GM21825 (cell line): ENCODE results near the gene ADM.
A peak's percentile ranks its signal among the peaks of the same experiment; 100 is the strongest.

Source experiments
- ATAC-seq: cut with Tn5 transposase; IDR thresholded peaks from one replicate; pipeline ENCODE4 v1.9.1; 2021; ENCODE audit warnings: mild to moderate bottlenecking, moderate library complexity; ENCODE audit not compliant: unreplicated experiment

Gene ADM

DNA sequence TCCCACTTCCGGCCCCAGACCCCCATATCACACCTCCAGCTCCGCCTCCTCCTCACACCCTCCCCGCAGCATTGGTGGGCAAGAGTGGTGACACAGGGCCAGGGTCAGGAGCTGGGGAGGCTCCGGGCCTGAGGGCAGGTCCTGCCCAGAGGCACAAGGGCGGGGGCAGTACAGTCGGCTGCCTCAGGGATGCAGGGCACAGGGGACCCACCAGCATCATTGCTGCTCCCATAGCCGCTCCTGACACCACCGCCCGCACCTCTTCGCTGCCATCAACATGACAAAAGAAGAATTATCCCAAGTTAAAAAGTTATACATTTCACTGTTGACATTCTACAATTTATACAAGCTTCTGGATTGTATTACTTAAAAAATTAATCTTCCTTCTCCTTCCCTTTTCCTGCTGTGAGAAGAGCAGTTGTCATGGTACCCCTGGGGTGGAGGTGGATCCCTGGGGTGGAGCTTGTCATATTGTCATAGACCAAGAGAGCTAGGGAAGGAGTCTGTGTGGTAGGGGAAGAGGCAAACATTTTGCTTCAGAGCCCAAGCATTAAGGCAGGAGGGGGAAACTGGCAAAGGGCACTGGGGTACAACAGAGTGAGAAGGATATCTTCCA lies 15.0 kb upstream of the ADM start:
- no peak for ATAC-seq

DNA sequence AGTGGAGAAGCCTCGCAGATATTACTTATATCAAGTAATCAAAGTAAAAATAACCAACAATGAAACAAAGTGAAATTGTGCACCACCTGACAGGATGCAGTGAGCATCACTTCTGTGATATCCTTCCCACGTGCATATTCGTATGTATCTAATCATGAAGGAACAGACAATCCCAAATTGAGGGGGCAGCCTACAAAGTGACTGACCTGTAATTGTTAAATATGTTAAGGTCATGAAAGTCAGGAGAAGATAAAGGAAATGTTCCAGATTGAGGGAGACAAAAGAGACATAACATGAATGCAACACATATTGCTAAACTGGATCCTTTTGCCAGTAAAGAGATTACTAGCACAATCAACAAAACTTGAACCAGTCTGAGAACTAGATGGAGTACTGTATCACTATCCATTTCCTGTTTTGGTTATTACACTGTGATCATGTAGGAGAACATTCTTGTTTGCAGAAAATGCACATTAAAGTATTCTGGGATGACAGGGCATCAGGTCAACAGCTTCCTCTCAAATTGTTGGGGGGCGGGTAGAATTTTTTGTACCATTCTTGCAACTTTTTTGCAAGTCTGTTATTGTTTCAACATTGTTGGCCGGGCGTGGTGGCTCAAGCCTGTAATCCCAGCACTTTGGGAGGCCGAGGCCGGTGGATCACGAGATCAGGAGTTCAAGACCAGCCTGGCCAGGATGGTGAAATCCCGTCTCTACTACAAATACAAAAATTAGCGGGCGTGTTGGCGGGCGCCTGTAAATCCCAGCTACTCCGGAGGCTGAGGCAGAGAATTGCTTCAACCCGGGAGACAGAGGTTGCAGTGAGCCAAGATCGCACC lies 12.9 kb upstream of the ADM start:
- ATAC-seq = no peak

DNA sequence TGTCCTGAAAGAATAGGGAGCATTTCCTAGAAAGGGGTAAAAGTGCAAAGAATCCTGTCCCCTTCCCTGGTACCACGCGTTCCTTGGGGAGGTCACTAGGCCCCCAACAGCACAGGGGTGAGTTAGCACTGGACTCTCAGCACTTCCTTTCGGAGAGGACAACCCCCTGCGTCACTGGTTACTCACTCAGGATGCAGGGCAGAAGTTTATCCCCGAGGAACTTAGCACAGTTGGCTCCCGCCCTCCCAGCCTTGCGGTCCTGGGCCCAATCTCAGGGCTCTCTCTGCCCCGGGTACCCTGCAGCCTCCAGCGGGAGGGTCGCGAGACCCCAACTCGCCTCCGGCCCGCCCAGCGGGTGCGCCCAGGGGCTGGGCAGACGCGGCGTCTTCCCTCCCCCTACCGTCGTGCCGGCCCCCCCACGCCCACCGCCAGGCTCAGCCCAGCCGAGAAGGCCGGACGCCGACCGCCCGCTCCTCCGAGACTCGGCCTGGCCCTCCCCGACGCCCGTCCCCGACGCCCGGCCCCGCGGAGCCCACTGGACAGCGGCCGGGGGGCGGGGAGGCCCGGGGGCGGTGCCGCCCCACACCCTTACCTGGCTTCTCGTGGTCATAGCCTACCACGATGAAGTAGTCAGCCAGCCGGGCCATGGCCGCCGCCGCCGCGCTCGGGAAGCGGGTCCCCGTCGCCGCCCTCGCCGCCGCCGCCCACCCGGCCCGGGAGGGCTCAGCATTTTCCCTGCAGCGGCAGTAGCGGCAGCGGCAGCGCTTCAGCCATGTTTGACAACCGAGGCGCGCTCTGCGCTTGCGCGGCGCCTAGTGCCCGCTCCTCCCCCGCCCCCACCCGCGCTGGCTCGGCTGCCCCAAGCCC lies 11.2 kb upstream of the ADM start, which contains the start of gene SBF2:
SBF2 (minus strand) TSS at position 797 of the 867 bp plus-strand sequence; CDS start at position 647, 150 bp downstream.
- ATAC-seq = peak; percentile 60

DNA sequence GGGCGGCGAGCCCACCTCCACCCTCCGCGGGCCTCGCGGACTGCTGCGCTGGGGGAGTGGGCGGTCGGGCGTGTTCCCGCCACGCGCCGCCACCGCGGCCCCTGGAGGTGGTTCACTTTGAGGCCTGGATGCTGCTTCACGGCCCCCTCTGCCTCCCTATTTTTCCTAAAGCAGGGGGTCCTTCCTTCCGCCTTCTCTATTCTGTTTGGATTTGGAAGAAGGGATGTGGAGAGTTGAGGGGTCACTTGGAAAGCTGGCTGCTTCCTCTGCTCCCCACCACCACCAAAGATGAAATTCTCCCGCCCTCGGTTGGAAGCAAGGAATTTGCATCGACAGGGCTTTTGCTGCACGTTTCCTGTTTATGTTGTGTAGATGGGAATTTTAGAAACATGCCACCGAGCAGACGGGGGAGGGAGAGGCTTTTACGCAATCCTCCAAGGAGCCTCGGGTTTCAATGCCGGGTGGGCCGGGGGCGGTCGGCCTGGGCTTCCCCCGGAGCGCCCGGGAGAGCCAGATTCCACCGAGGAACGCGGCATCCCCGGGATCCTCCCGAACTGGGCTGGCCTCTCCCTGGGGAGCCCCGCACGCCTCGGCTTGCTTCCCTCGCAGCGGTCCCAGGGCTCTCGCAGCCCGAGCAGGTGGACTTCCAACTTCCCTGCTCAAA lies 10.5 kb upstream of the ADM start:
- no peak for ATAC-seq

DNA sequence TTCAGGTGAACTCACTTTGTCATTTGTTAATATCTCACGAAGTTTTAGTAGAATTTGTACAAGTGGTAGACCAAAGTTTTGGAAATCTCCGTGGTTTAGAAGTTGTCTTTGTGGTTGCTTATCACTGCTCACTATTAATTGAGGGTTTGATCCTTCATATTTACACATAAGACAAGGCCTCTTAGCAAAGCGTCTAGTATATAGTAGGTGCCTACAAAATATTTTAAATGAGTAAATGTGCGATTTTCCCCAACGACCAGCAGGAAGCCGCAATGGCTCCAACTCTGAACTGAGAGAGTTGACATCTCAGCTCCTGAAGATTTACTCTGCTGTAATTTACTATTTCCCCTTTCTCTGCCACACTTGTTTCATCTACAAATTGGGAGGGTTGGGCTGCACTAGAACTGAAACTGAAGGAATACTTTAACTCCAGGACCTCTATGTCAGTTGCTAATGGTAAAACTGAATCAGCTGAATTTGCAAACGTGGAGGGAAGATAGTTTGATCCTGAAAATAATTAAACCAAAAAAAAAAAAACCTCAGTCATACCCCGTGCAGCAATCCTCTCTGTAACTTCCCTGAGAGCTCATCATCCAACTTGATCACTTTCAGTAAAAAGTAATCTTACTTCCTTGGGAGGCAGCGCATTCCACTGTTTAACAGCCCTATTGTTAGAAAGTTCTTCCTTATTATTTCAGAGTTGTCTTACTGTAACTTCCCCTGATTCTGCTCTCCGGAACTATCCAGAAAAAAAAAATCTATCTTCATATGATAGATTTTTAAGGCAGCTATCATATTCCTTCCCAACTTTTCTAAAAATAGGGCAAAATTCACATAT lies 9.6 kb upstream of the ADM start:
- no peak for ATAC-seq

DNA sequence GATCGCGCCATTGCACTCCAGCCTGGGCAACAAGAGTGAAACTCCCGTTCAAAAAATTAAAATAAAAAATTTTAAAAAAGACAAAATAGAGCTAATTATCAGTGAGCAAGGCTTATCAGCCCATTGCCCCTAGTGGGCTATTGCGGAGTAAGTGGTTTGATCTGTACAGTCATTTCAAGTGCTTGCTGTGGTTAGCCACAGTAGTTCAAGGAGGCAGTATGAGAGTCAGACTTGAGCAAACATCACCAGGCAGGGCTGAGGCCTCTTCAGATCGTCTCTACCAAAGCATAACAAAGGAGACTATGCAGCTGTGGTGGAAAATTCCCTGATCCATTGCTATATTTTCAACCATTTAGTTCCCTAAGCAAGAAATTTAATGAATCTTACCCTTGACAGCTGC lies 6.5 kb upstream of the ADM start:
- peak; percentile 84 for ATAC-seq

DNA sequence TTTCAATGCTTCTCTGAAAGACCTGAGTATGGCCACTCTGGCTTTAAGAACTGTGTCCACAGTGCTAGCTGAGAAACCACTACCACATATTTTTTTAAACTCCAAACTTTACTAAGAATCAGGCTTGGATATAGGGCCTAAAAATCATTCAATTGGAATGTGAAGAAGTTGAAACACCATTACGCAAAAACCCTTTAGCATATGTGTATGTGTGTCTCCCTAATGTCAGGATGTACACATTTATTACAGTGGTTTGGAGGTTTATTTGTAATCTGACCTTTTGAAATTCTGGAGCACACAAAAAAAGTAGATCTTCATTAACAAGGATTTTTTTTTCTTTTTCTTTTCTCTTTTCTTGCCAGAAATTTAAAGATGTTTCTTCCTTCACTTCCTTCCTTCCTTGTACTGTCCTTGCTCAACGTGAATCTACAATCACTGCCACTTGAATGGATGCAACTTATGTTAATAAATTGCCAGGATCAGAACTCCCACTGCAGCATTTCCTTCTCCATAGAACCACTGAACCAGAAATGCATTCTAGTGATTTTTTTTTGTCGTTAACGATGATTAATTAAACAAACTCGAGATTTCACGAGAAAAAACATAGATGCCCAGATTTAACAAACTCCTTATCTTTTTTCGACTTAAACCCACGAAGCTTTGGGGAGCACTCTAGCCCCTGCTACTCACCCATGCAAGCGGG lies 3.1 kb upstream of the ADM start:
- no peak for ATAC-seq

DNA sequence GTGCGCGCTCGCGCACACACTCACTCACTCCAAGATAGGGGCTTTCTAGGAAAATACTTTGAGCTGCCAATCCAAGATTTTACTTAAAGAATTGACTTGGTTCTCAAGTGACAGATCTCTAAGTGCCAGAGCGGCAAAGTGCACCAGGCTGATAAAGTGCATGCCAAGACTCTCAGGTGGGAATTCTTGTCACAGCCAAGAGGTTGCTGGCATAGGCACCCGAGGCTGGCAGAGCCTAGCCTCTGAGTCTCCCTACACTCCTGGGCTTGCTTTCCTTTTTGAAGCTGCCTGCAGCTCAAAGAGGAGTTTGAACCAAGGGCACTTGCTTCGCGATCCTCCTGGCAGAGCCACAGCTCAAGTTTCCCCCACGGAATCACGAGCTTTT lies 2.5 kb upstream of the ADM start:
- ATAC-seq = no peak

DNA sequence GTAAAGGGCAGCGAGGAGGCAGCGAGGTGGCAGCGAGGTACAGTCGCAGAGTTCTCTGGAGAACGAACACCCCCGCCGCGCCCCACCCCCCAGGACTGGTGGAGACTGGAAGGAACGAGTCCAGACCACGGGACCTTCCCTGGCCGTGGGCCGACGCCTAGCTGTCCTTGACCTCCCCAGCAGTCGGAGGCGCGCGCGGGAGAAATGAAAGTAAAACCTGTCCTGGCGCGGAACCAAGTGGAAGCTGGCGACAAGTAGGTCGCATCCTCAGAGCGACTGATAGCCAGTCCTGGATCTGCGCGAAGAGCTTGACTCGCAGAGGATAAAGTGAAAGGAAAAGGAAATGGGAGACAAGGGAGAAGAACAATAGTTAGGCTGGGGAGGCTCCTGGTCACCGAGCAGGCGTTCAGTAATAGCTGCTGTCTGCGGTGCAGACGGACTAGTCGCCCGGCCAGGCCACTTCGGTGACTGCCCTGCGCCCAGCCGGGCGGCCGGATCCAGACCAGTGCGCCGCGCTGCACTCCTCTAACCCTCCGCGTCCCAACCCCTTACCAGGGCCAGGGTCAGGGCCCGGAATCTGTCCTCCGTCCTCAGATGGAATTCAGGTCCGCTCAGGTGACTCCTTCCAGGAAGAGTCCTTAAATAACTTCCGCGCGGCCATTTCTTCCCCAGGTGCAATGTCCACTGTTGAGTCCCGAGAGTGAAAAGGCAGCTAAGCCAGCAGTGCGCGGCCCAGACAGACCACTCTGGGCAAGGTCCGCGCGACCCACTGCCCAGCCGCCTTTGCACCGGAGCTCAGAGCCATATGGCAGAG lies 1.9 kb upstream of the ADM start:
- ATAC-seq = no peak

DNA sequence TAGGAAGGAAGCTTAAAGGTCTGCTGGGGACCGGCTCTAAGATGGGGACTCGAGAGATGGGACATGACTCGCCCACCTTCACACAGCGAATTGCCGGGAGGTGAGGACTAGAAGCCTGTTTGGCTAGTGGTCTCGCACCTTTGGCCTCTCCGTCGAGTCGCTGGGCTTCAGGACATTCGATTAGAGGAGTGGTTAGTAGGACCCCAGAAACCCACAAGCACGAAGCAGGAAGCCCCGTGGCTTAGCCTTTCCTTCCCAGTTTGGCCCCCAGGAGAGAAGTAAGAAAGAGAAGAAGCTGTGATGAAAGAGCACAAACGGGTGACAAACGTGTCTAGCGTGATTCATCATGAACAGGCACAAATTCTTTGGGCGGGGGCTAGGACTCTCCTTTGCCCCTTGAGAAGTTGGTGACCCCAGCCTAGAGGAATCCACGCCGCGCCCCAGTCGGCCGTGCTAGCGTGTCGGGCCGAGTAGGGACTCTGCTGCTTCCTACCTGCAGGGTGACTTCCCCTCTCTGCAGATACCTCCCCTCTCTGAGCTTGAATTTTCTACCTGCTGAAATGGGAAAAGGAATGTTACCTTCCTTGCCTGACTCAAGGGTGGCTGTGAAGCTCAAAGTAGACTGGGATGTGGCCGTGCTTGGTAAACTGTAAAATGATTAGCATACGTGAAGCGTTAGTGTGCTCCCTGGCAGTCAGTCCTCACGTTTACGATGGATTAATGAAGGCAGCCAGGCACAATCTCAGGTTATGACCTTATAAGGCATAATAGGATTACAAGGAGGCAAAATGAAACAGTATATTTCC lies 1.1 kb upstream of the ADM start:
- no peak for ATAC-seq

DNA sequence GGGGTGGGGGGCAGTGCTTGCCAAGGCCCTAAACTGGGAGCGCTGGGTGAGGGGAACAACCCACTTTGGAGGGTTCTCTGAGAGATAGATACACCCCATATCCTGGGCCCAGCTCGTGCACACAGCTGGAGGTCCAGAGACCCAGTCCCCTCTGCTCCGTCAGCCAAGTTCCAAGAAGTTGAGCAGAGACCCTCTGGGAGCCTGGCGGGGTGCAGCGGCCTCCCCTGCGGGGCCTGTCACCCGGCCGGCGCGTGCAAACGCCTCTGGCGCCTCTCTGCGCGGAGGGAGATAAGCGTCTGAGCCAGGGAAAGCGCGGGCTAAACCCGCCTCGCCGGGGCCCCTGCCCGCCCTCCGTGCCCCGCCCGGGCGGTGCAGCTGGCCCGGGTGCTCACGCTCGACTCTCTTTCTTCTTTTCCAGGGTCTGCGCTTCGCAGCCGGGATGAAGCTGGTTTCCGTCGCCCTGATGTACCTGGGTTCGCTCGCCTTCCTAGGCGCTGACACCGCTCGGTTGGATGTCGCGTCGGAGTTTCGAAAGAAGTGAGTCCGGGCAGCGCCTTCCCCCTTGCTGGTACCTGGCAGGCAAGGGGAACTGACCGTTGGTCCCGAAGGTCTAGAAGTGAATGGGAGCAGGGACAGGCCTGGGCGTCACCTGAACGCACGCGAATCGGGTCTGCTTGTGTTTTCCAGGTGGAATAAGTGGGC lies 540 bp downstream of the ADM start:
- no peak for ATAC-seq

DNA sequence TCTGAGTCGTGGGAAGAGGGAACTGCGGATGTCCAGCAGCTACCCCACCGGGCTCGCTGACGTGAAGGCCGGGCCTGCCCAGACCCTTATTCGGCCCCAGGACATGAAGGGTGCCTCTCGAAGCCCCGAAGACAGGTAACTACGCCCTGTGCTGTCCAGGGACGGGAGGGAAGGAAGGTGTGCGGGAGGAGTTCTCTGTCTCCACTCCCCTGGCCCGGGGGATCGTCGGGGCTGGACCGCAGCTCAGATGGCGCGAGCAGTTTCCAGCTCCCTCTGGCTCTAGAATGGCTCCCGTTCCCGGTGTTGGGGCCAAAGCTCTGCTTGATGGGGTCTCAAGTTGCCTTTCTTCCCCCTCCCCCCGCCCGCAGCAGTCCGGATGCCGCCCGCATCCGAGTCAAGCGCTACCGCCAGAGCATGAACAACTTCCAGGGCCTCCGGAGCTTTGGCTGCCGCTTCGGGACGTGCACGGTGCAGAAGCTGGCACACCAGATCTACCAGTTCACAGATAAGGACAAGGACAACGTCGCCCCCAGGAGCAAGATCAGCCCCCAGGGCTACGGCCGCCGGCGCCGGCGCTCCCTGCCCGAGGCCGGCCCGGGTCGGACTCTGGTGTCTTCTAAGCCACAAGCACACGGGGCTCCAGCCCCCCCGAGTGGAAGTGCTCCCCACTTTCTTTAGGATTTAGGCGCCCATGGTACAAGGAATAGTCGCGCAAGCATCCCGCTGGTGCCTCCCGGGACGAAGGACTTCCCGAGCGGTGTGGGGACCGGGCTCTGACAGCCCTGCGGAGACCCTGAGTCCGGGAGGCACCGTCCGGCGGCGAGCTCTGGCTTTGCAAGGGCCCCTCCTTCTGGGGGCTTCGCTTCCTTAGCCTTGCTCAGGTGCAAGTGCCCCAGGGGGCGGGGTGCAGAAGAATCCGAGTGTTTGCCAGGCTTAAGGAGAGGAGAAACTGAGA lies 1.4 kb downstream of the ADM start:
- ATAC-seq = no peak

DNA sequence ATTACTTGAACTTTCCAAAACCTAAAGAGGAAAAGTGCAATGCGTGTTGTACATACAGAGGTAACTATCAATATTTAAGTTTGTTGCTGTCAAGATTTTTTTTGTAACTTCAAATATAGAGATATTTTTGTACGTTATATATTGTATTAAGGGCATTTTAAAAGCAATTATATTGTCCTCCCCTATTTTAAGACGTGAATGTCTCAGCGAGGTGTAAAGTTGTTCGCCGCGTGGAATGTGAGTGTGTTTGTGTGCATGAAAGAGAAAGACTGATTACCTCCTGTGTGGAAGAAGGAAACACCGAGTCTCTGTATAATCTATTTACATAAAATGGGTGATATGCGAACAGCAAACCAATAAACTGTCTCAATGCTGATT lies 2.1 kb downstream of the ADM start:
- ATAC-seq = no peak

DNA sequence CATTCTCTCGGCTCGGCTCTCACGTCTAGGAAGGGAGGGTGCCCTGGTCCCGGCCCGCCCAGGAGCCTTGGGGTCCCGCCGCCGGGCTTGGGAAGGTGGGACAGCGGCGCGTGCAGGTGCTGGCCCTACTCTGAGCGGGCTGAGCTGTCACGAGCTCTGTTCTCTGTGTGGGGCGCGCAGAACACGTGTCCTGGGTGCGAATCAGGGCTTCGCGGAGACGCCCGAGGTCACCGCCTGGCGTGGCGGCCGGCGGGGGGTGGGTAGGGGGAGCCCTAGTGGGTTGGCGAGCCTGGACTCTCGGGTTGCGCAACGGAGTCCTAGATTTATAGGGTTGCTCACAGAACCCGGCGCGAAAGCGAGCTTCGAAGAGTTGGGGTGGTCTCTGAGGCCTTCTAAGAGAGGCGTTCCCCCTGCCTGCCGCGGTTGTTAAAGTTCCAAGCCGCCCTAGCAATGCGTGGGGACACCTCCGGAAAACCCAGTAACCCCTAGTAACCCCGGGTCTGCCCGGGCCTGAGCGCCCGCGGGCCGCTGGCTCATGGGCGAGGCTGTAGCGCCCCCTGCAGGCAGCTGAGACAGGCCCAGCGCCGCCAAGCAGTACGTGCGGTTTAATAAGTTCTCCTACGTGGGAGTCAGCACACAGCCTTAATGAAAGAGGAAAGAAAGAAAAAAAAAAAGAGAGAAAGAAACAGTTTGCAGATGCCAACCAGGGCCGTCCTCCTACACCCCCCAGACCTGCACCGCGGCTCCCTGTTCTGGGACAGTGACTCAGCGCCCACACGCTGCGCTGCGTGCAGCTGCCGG lies 2.7 kb downstream of the ADM start:
- ATAC-seq = peak; percentile 57

DNA sequence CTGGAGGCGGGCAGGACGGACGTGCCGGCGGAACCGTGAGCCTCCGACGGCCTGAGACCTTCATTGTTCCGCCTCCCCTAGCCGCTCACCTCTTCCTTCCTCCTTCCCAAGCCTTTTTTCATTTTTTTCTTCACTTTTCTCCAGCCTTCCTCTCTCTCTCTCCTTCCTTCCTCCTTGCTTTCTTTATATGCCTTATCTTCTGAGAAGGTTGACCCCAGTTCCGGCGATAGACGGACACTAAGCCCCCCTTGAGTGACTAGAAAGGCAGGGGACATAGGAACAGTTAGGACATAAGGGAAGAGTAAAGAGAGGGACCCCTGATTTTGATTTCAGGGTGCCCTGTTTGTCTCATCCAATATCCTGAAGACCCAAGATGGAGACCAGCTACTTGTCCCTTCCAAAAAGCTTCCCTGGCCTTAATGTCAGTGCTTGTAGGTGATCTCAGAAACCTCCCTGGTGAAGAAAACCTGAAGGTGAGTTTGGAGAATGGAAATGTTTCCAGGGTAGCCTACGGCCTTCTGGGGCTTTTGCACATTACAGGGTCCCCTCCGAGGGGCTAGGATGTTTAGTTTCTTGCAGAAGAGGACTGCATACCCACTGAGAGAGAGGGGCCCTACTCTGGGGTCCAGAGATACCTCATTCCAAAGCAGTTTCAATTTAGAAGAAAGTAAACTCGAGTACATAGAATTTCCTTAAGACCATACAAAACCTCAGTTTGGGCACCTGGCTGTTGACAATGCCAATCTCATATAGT lies 3.5 kb downstream of the ADM start:
- ATAC-seq = no peak
